Measurements from ENCODE around the gene FGF2.
"Not testable (repeated sequence)": the region's sequence is repeated elsewhere in the genome, so short reads cannot be mapped to it uniquely, and the experiment has no call there.

FGF2 gene
- total RNA-seq, result 0 to 0.07 reads per million in 2 donors

DNA sequence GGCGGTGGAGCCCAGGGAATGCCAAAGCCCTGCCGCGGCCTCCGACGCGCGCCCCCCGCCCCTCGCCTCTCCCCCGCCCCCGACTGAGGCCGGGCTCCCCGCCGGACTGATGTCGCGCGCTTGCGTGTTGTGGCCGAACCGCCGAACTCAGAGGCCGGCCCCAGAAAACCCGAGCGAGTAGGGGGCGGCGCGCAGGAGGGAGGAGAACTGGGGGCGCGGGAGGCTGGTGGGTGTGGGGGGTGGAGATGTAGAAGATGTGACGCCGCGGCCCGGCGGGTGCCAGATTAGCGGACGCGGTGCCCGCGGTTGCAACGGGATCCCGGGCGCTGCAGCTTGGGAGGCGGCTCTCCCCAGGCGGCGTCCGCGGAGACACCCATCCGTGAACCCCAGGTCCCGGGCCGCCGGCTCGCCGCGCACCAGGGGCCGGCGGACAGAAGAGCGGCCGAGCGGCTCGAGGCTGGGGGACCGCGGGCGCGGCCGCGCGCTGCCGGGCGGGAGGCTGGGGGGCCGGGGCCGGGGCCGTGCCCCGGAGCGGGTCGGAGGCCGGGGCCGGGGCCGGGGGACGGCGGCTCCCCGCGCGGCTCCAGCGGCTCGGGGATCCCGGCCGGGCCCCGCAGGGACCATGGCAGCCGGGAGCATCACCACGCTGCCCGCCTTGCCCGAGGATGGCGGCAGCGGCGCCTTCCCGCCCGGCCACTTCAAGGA is at the start of gene FGF2:
Gene FGF2, plus strand, starts transcription at position 279 of the 705 bp plus-strand sequence. Its CDS starts 344 bp downstream, at position 623.
- DNase-seq, result no peak

DNA sequence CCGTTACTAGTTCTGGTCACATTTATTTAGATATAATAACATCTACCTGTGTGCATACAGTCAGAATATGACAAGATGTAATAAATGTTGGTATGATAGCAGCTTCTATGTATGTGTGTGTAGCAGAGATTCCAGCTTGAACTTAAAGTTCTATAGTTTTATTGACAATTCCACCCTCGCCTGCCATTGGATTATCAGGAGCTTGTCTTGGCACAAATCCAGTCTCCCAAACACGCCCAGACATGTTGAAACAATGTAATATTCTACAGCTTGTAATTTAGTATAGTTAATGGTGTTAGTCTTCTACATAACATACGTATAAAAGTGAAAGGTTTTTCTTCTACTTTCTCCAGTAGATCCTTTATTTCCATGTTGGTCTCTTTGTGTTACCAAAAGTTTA is 49.7 kb upstream of the FGF2 start:
- DNase-seq, result no peak

DNA sequence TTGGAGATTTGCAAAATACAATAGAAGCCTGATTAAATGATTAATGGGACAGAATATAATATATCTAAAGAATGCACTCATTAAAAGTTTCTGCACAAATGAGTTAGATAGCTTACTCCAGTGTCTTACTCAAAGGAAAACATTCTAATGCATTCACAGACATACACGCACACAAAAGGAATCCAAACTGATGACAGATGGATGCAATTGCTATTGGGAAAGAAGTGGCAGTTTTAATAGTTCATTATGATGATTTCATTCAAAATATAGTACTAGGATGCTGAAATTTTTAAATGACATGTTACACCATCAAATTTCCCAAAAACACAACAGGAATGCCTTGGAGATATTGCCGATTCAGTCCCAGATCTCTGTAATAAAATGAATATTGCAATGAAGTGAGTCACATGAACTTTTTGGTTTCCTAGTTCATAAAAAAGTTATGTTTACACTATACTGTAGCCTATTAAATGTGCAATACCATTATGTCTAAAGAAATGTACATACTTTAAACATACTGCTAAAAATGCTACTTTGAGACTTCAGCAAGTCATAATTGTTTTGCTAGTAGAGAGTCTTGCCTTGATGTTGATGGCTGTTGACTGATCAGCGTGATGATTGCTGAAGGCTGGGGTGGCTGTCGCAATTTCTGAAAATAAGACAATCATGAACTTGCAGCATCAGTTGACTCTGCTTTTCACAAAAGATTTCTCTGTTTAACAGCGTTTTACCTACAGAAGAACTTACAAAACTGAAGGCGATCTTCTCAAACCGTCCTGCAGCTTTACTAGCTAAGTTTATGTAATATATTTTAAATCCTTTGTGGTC is 48.6 kb upstream of the FGF2 start:
- DNase-seq, result no peak

DNA sequence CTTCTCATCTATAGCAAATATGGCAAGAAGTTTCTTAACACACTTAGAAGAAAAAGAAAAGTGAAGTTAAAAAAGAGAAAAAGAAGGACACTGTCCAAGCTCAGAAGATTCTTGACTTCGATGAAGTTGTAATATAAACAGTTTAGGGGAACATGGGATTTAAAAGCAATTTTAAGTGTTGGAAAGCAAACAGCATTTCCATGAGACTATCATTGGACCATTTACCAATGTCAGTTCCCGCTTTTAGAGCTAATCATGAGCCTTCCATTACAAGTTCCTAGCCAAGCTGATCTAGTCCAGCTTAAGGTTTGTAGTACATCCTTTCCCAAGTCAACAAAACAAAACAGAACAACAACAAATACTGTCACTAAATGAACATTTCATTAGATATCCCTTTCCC is 45.1 kb upstream of the FGF2 start:
- DNase-seq, result no peak

DNA sequence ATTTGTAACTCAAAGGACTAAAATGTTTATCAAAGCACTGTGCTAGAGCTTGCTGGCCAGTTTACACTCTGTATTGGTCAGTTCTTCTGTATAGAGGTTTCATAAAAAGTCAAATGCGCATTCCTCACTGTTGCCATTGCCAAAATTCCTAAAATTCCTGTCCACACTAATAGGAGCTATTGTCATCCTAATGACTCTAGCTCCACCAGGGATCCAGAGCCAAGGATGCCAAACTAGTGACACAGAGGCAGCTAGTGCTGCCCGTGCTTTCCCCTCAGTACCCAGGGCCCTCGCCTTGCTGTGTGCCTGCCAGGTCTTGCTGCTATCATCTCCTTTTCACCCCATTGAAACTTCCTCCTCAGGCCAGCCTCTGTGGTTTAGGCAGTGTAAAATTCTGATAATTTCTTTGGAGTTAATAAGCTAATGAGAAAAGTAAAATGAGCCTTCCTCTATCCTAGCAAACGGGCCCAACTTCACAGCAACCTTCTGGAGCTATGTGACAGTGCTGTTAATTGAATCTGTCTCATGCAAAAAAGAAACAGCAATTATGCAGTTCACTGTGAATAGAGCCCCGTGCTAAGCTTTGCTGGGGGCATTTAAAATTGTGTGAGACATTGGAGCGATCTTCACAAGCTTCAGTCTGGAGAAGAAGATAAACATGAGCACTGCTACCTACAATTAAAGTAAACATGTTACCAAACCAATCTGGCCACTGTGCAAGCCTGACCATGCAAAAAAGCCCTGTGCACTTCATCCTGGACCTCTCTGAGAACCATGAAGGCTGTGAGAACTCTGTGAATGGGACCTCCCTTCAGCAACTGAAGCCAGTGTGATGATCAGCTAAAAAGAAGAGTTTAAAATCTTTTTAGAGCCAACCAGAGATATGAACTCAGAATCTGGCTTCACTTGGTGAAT is 43.1 kb upstream of the FGF2 start:
- no peak for DNase-seq

DNA sequence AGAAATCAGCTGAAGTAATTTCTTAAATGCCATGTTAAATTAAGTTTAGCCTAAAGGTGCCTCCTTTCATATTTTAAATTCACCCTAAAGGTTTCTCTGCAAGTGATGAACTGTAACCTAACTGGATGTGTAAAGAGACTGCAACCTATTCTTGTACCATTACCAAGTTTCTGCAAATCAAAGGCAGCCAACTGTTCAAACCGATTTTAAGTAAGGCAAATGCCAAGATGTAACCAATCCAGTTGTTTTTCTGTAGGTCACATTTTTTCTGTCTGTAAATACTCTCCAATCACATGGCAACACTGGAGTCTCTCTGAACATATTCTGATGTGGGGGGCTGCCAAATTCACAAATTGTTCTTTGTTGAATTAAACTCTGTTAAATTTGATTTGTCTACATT is 42.4 kb upstream of the FGF2 start:
- no peak for DNase-seq

DNA sequence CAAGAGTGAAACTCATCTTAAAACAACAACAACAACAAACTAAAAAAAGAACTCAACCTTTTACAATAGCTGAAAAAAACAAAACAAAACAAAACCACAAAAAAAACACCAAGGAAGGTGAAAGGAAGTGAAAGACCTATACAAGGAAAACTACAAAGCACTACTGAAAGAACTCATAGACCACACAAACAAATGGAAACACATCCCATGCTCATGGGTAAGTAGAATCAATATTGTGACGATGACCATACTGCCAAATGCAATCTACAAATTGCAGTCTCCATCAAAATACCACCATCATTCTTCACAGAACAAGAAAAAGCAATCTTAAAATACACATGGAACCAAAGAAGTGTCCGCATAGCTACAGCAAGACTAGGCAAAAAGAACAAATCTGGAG is 41.5 kb upstream of the FGF2 start:
- DNase-seq, result no peak

DNA sequence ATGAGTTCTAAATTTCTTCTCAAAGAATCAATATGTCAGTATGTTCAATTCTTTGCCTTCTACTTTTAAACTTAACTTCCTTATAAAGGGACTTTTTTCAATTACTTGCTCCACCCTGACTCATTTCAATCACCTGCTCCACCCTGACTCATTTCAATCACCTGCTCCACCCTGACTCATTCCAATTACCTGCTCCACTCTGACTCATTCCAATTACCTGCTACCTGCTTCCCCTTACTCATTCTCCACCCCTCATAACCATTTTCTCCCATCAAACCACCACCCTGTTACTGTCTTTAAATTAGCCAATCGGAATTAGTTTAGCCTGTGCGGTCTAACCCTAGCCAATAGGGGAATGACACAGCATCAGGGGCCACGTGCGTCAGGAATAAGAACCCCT is 40.3 kb upstream of the FGF2 start:
- DNase-seq, result not testable (repeated sequence)

DNA sequence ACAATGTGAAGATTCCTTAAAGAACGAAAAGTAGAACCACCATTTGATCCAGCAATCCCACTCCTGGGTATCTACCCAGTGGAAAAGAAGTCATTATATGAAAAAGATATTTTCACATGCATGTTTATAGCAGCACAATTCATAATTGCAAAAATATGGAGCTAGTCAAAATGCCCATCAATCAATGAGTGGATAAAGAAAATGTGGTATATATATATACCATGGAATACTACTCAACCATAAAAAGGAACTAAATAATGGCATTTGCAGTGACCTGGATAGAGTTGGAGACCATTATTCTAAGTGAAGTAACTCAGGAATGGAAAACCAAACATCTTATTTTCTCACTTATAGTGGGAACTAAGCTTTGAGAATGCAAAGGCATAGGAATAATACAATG is 39.7 kb upstream of the FGF2 start:
- DNase-seq, result not testable (repeated sequence)

DNA sequence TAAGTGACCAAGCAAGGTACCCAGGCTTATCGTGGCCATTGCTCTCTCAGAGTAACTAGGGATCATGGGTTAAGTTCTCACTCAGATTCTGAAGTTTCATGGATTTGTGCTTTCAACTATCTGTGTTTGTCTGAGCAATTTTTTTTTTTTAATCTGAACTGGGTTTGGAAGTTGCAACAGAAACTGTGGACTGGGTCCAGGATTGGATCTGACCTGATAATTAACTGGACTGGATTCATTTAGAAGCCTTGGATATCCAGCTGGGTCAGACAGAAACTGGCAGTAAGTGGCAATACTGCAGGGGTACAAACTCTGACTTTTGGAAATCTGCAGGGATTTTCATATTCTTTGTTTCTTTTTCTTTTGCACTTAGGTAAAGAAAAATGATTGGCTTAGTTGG is 38.7 kb upstream of the FGF2 start:
- DNase-seq, result no peak

DNA sequence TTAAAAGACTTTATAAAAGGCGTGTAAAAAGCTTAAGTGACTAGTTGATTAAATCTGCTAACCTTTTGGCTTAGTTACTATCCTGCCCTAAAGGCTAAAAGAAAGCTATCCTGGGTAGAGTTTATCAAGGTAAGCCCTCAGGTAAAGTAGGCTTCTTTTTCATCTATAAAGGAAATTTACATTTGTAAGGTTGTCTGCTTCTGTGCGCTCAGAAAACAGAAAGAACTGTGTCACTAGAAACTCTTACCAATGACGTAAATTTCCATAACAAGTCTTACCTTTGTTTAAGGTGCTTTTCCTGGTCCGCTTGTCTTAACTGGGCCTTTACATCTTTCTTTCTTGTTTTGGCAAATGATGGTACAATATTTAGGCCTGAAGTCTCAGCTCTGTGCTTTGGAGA is 37.7 kb upstream of the FGF2 start:
- DNase-seq, result no peak

DNA sequence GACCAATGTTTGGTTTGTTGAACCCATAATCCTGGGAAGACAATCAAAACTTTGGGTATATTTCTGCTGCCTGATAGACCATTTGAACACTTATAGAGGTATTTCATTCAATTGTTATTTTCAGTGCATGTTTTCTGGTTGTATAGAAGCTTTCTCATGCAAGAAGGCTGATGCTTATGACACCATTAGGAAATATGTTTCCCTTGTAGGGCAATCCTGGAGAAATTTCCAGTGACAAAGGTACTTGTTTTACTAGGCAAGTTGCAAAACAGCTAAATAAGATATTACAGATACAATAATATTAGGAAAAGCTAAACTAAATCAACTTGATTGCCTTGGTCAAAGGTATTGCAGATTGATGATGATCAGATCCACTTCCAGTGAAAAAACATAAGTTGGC is 32.8 kb upstream of the FGF2 start:
- DNase-seq, result no peak

DNA sequence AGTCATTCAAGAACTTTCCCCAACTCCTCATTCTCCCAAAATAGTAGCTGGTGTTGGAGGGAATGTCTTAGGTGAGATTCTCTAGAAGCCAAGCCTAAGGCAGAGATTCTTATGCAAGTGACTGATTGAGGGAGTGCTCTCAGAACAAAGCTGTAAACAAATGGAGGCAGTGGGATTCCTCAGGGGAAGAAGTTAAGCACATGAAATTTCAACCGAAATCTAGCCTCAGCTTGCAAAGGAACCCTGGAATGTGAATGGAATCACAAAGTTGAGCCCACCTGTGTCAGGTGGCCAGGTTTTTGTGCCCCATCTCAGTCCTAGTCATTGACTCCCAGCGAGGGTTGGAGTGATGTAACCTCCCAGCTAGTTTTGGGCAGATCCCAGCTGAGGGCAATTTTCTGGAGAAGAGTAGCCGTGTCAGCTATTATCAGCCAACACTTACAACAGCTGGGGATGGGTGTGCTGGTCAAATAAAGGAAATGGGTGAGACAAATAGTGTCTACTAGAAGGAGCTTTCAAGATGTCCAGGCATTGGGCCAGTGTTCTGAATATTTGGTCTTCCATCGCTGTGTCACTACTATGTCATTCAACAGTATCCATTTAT is 29.7 kb upstream of the FGF2 start:
- DNase-seq, result no peak

DNA sequence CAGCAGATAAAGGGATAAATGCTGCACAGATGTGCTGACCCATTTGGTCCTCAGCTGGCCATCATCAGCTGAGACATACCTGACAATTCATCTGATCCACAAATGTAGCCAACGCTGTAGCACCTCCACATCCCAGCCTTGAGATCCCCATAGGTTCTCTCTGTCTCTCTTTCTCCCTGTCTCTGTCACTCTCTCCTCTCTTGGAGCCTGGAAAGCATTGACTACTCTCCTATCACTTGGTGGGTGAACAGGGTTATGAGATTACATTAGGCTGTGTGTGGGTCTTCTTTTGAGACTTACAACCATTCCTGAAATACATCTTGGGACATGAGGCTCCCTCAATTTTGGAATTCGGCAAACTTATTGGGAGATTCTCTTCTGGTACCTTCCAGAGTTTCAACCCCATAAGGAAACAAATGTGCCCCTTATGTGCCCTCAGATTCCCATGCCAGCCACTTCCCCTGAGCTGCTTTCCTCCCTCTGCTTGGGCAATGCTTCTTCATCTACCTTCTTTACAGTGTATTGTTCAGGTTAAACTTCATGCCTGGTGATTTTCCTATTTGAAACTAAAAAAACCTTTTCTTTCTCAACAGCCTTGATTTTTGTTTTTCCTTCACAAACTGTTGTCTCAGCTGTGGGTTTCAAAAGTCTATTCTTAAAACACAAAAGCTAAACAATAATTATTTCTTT is 29.1 kb upstream of the FGF2 start:
- no peak for DNase-seq

DNA sequence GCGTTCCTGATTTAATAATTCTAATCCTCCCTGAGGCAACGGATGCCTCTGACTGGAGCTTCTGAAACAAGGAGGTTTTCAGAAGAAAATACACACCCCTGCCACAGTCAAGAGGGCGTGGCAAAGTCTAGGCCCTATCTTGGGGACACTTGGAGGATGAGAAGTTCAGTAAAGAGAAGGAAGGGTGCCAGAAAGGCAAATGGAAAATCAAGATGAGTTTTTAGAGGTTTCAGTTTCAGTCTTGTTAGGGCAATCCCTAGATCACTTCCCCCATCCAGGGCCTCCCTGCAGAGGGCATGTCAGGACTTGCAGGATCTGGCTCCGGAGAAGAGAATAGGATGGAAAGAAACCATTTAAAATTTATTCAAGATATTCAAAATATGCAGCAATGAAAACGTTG is 28.5 kb upstream of the FGF2 start:
- DNase-seq, result no peak

DNA sequence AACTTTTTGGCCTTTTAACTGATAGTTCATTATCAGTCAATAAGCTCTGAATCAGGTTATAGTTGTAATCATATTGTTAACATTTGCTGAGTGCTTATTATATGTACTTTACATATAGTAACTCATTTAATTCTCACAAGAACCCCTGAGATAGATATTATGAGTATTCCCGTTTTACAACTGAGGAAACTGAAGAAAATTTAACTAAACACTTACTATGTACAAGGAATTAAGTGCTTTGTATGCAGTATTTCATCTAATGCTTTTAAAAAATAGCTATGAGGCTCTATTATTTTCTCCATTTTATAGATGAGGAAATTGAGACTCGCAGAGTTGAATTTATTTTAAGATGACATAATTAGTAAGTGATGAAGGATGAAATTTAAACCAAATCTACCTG is 27.7 kb upstream of the FGF2 start:
- DNase-seq, result no peak

DNA sequence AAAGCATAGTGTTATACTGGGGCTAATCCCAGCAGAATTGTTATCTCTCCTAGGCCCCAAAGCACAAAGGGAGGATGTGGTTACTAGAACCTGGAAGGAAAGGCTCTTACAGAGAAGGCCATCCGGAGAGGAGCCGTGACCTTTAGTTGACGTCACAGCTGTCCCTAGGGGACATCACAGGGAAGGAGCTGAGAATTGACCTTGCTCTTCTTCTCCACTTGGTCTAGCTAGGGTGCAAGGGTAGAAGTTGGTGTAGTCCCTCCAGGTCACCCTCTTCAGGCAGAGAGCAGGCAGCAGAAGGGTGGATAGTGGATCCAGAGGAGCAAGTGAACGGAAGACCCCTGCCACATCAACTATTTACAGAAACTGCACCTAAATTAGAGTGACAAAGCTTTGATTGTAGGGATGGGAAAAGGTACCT is 22.8 kb upstream of the FGF2 start:
- DNase-seq, result no peak

DNA sequence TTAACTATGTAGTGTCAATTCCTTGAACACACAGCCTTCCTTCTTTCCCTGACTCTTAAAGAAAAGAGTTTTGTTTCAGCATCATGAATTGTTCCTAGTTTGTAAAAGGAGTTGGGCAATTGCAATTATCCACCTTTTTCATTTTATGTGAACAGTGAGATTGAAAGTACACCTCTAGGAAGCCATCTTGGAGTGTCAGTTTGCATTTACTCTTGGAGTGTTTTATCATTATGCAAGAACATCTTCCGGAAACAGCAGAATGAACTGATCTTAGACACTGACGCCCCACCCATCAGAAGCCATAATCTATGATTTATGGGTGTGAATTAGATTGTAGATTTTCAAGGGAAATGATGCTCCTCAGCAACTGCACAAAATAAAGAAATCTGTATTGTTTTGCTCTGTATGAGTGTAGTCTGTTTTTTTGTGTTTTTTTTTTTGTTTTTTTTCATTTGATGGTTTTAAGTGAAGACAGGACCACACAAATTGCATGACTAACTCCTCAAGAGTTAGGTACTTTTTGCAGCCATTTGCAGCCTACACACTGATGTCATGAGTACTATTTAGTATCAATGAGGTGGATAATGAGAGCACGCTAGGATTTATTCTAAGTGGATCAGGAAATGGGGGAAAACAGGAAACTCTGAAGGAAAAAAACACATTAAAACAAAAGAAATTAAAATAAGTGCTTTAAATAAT is 19.5 kb upstream of the FGF2 start:
- DNase-seq, result no peak

DNA sequence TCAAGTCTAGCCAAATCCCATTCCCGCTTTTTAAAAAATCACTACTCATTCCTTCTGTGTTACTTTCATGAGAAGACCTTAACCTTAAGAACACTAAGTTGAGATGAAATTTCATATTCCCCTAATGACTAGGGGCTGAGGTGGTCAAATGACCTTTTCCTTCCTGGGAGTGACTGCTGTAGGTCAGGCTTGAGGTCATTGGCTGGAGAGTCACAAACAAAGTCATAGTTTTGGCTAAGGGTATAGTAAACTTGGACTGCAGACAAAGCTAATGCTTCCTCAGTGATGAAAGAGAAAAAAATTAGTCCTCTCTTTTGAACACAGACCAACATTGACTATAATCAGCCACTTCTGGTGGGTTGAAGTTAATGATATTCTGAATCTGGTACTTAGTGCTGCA is 16.0 kb upstream of the FGF2 start:
- no peak for DNase-seq

DNA sequence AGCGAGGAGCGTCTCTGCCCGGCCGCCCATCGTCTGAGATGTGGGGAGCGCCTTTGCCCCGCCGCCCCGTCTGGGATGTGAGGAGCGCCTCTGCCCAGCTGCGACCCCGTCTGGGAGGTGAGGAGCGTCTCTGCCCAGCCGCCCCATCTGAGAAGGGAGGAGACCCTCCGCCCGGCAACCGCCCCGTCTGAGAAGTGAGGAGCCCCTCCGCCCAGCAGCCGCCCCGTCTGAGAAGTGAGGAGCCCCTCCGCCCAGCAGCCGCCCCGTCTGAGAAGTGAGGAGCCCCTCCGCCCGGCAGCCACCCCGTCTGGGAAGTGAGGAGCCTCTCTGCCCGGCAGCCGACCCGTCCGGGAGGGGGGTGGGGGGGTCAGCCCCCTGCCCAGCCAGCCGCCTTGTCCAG is 14.8 kb upstream of the FGF2 start:
- DNase-seq, result not testable (repeated sequence)

DNA sequence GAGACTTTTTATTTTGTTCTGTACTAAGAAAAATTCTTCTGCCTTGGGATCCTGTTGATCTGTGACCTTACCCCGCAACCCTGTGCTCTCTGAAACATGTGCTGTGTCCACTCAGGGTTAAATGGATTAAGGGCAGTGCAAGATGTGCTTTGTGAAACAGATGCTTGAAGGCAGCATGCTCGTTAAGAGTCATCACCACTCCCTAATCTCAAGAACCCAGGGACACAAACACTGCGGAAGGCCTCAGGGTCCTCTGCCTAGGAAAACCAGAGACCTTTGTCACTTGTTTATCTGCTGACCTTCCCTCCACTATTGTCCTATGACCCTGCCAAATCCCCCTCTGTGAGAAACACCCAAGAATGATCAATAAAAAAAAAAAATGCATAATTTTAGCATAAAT is 13.8 kb upstream of the FGF2 start:
- not testable (repeated sequence) for DNase-seq

DNA sequence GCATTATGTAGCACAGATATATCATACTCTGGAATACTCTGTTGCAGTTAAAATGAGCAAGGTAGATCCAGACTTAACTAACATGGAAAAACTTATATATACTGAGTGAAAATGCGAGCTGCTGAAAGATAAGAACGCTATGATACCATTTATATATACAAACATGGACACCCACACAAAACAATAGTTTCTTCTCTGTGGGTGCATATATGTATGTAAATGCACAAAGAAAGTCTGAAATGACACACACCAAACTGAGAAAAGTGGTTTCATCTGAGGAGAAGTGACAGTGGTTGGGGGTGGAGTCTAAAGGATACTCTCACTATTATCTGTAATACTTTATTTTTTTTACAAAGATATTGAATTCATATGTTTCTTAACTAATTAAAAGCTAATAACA is 12.2 kb upstream of the FGF2 start:
- no peak for DNase-seq

Measured in T-helper 9 cell (primary cell).